HEK293 (cell line): Measurements from ENCODE around the gene DNAH11.

ENCODE experiments used
- CTCF ChIA-PET: fragments of 350-600 bp; formaldehyde crosslinking; extraction: SDS; loops from one replicate; lab custom pipeline; 2021; ENCODE audit warnings: antibody characterized with exemption; lab: Yijun Ruan, JAX
- POLR2A ChIA-PET: fragments of 300-600 bp; formaldehyde crosslinking; extraction: SDS; loops from one replicate; lab custom pipeline; 2020; ENCODE audit warnings: antibody characterized with exemption, inconsistent platforms; lab: Yijun Ruan, JAX
- H3K27ac ChIP-seq: fragments of 200-500 bp; sonication (Bioruptor generic); 2 replicates; pipeline ENCODE4 v1.5.1; 2014; ENCODE audit warnings: low read depth, low read length, control low read depth, inconsistent platforms; ENCODE audit errors: extremely low read depth
- H3K36me3 ChIP-seq, 2 experiments: fragments of 200-500 bp in 1 of 2; sonication (Bioruptor generic) in 1 of 2; 1 replicate in 1 of 2; 2 replicates in 1 of 2; pipeline ENCODE4 v1.5.1; 2014 to 2017; ENCODE audit warnings: inconsistent platforms in 2 of 2, low read length in 2 of 2; ENCODE audit not compliant: control insufficient read depth in 2 of 2, insufficient read depth in 1 of 2
- H3K4me1 ChIP-seq: fragments of 200-500 bp; sonication (Bioruptor generic); 2 replicates; pipeline ENCODE4 v1.5.1; 2014; ENCODE audit warnings: mild to moderate bottlenecking, low read length, inconsistent platforms; ENCODE audit not compliant: control insufficient read depth, insufficient read depth
- H3K4me3 ChIP-seq: 2 replicates; pipeline ENCODE4 v1.5.1; 2011; ENCODE audit warnings: low read depth, mild to moderate bottlenecking, control low read depth, low read length, moderate library complexity
- H3K9me3 ChIP-seq: fragments of 200-500 bp; sonication (Bioruptor generic); 2 replicates; pipeline ENCODE4 v1.5.1; 2014; ENCODE audit warnings: low read depth, low read length, inconsistent platforms; ENCODE audit not compliant: control insufficient read depth, insufficient read depth
- KLF10 ChIP-seq: fragments of 450-650 bp; IDR thresholded peaks from 2 replicates; pipeline ENCODE4 v1.5.1; 2018; ENCODE audit warnings: missing biosample characterization, mild to moderate bottlenecking, missing genetic modification characterization
- PRDM6 ChIP-seq: fragments of 450-650 bp; formaldehyde crosslinking; IDR thresholded peaks from 2 replicates; pipeline ENCODE4 v1.5.1; 2017; ENCODE audit warnings: missing biosample characterization, missing genetic modification characterization
- TCF7L2 ChIP-seq: IDR thresholded peaks from 2 replicates; pipeline ENCODE4 v1.6.1; 2011; ENCODE audit warnings: low read depth, mild to moderate bottlenecking, inconsistent platforms, low read length, moderate library complexity, borderline replicate concordance
- ZBTB20 ChIP-seq: fragments of 450-650 bp; formaldehyde crosslinking; IDR thresholded peaks from 2 replicates; pipeline ENCODE4 v1.5.1; 2016; ENCODE audit warnings: missing biosample characterization, missing genetic modification characterization
- ZNF148 ChIP-seq: fragments of 450-650 bp; formaldehyde crosslinking; IDR thresholded peaks from 2 replicates; pipeline ENCODE4 v1.5.0; 2017; ENCODE audit warnings: missing biosample characterization, missing genetic modification characterization, borderline replicate concordance
- ZNF19 ChIP-seq: fragments of 450-650 bp; formaldehyde crosslinking; IDR thresholded peaks from 2 replicates; pipeline ENCODE4; 2016; ENCODE audit warnings: missing biosample characterization, missing genetic modification characterization, low read depth
- ZNF214 ChIP-seq: fragments of 450-650 bp; formaldehyde crosslinking; IDR thresholded peaks from 2 replicates; pipeline ENCODE4 v1.5.1; 2017; ENCODE audit warnings: missing biosample characterization, mild to moderate bottlenecking, missing genetic modification characterization, borderline replicate concordance
- ZNF248 ChIP-seq: fragments of 450-650 bp; formaldehyde crosslinking; IDR thresholded peaks from 2 replicates; pipeline ENCODE4 v1.5.1; 2017; ENCODE audit warnings: missing biosample characterization, missing genetic modification characterization
- ZNF266 ChIP-seq: fragments of 450-650 bp; formaldehyde crosslinking; IDR thresholded peaks from 2 replicates; pipeline ENCODE4 v1.5.1; 2016; ENCODE audit warnings: missing biosample characterization, missing genetic modification characterization, low read depth
- ZNF404 ChIP-seq: fragments of 450-650 bp; formaldehyde crosslinking; IDR thresholded peaks from 2 replicates; pipeline ENCODE4 v1.5.1; 2017; ENCODE audit warnings: missing biosample characterization, missing genetic modification characterization
- ZNF48 ChIP-seq: fragments of 450-650 bp; formaldehyde crosslinking; IDR thresholded peaks from 2 replicates; pipeline ENCODE4 v1.5.1; 2016; ENCODE audit warnings: missing biosample characterization, missing genetic modification characterization
- ZNF521 ChIP-seq: fragments of 450-650 bp; formaldehyde crosslinking; IDR thresholded peaks from 2 replicates; pipeline ENCODE4 v1.5.1; 2017; ENCODE audit warnings: missing biosample characterization, mild to moderate bottlenecking, missing genetic modification characterization
- ZNF600 ChIP-seq: fragments of 450-650 bp; formaldehyde crosslinking; IDR thresholded peaks from 2 replicates; pipeline ENCODE4 v1.5.1; 2016; ENCODE audit warnings: missing biosample characterization, missing genetic modification characterization
- ZNF610 ChIP-seq: fragments of 450-650 bp; formaldehyde crosslinking; IDR thresholded peaks from 2 replicates; pipeline ENCODE4 v1.5.1; 2016; ENCODE audit warnings: missing biosample characterization, missing genetic modification characterization, borderline replicate concordance
- ZNF623 ChIP-seq: fragments of 450-650 bp; formaldehyde crosslinking; IDR thresholded peaks from 2 replicates; pipeline ENCODE4 v1.5.1; 2016; ENCODE audit warnings: missing biosample characterization, missing genetic modification characterization
- ZNF658 ChIP-seq: fragments of 450-650 bp; formaldehyde crosslinking; IDR thresholded peaks from 2 replicates; pipeline ENCODE4; 2016; ENCODE audit warnings: missing biosample characterization, missing genetic modification characterization
- ZNF704 ChIP-seq: fragments of 450-650 bp; formaldehyde crosslinking; IDR thresholded peaks from 2 replicates; pipeline ENCODE4 v1.5.1; 2016; ENCODE audit warnings: missing biosample characterization, missing genetic modification characterization
- ZNF76 ChIP-seq: fragments of 450-650 bp; formaldehyde crosslinking; IDR thresholded peaks from 2 replicates; pipeline ENCODE4; 2016; ENCODE audit warnings: low read depth, missing biosample characterization, missing genetic modification characterization, borderline replicate concordance
- ZNF791 ChIP-seq: fragments of 450-650 bp; formaldehyde crosslinking; IDR thresholded peaks from 2 replicates; pipeline ENCODE4 v1.5.1; 2016; ENCODE audit warnings: missing biosample characterization, missing genetic modification characterization
- ZNF837 ChIP-seq: fragments of 450-650 bp; formaldehyde crosslinking; IDR thresholded peaks from 2 replicates; pipeline ENCODE4 v1.5.1; 2016; ENCODE audit warnings: missing biosample characterization, missing genetic modification characterization
- TF ChIP-seq, protein P1 (sequence below): fragments of 450-650 bp; formaldehyde crosslinking; IDR thresholded peaks from 2 replicates; pipeline ENCODE4 v1.5.1; 2016; ENCODE audit warnings: missing biosample characterization, missing genetic modification characterization
- TF ChIP-seq, protein P2 (sequence below): fragments of 450-650 bp; formaldehyde crosslinking; IDR thresholded peaks from 2 replicates; pipeline ENCODE4 v1.5.1; 2017; ENCODE audit warnings: missing biosample characterization, missing genetic modification characterization
- TF ChIP-seq, protein P3 (sequence below): fragments of 450-650 bp; formaldehyde crosslinking; IDR thresholded peaks from 2 replicates; pipeline ENCODE4 v1.5.1; 2016; ENCODE audit warnings: missing biosample characterization, missing genetic modification characterization, borderline replicate concordance

Gene DNAH11

DNA sequence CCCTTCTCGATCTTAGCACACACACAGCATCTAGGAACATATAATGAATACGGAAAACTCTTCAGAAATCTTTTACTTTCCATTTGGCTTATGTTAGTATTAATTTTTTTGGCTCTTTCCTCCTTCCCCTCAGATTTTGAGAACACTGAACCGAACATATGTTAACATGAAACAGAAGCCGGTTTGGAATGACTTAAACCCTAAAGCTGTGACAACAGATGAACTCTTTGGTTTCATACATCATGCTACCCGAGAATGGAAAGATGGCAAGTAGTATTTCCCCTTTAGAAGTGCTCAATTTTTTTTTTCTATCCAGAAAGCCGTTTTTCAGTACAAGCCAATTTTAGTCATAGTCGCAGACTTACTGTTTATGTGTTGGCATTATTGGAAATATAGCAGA, 164.7 kb downstream of the DNAH11 start:
- POLR2A ChIA-PET = no interaction called here
- Histone ChIP-seq H3K4me3 (no peak overlapping the region), H3K27ac (no peak overlapping the region), H3K36me3 (no peaks in the 10 kb centered on the region), H3K4me1 (no peaks in the 10 kb centered on the region), H3K9me3 (no peaks in the 10 kb centered on the region)
- CTCF ChIA-PET = interaction anchor here (0.6 to 0.7 kb wide), 2 partner anchors 281 to 1347 kb away, joined by 4 to 5 read pairs; no protein-coding TSS in a partner anchor
- TF ChIP-seq TCF7L2 (no peak), PRDM6 (tag by site-specific recombination) (no peak), ZNF404 (tag by site-specific recombination) (no peak), ZNF266 (tag by site-specific recombination) (no peak), ZNF19 (tag by site-specific recombination) (no peak), KLF10 (tag by site-specific recombination) (no peak), ZNF248 (tag by site-specific recombination) (no peak), ZNF791 (tag by site-specific recombination) (no peak), ZNF600 (tag by site-specific recombination) (no peak), ZNF76 (tag by site-specific recombination) (no peak), ZBTB20 (tag by site-specific recombination) (no peak), ZNF521 (tag by site-specific recombination) (no peak)
- TF ChIP-seq, protein P1, sequence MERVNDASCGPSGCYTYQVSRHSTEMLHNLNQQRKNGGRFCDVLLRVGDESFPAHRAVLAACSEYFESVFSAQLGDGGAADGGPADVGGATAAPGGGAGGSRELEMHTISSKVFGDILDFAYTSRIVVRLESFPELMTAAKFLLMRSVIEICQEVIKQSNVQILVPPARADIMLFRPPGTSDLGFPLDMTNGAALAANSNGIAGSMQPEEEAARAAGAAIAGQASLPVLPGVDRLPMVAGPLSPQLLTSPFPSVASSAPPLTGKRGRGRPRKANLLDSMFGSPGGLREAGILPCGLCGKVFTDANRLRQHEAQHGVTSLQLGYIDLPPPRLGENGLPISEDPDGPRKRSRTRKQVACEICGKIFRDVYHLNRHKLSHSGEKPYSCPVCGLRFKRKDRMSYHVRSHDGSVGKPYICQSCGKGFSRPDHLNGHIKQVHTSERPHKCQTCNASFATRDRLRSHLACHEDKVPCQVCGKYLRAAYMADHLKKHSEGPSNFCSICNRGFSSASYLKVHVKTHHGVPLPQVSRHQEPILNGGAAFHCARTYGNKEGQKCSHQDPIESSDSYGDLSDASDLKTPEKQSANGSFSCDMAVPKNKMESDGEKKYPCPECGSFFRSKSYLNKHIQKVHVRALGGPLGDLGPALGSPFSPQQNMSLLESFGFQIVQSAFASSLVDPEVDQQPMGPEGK (tag by site-specific recombination) = no peak

- H3K4me3 ChIP-seq = no peak overlapping the region
- H3K9me3 ChIP-seq = no peaks in the 10 kb centered on the region
- CTCF ChIA-PET = interaction anchor here (0.7 kb wide), 1 partner anchor 281 kb away, joined by 4 read pairs; no protein-coding TSS in a partner anchor
- POLR2A ChIA-PET = no interaction called here
- H3K27ac ChIP-seq = no peak overlapping the region
- no peaks in the 10 kb centered on the region for H3K36me3 ChIP-seq
- H3K4me1 ChIP-seq = no peaks in the 10 kb centered on the region
- no peak for TF ChIP-seq ZBTB20 (tag by site-specific recombination)
- TF ChIP-seq ZNF214 (tag by site-specific recombination) = no peak
- TF ChIP-seq ZNF658 (tag by site-specific recombination) = no peak
- no peak for TF ChIP-seq ZNF837 (tag by site-specific recombination)
- no peak for TF ChIP-seq ZNF48
- TF ChIP-seq, protein P2, sequence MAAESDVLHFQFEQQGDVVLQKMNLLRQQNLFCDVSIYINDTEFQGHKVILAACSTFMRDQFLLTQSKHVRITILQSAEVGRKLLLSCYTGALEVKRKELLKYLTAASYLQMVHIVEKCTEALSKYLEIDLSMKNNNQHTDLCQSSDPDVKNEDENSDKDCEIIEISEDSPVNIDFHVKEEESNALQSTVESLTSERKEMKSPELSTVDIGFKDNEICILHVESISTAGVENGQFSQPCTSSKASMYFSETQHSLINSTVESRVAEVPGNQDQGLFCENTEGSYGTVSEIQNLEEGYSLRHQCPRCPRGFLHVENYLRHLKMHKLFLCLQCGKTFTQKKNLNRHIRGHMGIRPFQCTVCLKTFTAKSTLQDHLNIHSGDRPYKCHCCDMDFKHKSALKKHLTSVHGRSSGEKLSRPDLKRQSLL (tag by site-specific recombination) = no peak
- TF ChIP-seq, protein P3, sequence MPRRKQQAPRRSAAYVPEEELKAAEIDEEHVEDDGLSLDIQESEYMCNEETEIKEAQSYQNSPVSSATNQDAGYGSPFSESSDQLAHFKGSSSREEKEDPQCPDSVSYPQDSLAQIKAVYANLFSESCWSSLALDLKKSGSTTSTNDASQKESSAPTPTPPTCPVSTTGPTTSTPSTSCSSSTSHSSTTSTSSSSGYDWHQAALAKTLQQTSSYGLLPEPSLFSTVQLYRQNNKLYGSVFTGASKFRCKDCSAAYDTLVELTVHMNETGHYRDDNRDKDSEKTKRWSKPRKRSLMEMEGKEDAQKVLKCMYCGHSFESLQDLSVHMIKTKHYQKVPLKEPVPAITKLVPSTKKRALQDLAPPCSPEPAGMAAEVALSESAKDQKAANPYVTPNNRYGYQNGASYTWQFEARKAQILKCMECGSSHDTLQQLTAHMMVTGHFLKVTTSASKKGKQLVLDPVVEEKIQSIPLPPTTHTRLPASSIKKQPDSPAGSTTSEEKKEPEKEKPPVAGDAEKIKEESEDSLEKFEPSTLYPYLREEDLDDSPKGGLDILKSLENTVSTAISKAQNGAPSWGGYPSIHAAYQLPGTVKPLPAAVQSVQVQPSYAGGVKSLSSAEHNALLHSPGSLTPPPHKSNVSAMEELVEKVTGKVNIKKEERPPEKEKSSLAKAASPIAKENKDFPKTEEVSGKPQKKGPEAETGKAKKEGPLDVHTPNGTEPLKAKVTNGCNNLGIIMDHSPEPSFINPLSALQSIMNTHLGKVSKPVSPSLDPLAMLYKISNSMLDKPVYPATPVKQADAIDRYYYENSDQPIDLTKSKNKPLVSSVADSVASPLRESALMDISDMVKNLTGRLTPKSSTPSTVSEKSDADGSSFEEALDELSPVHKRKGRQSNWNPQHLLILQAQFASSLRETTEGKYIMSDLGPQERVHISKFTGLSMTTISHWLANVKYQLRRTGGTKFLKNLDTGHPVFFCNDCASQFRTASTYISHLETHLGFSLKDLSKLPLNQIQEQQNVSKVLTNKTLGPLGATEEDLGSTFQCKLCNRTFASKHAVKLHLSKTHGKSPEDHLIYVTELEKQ (tag by site-specific recombination) = no peak
- no peak for TF ChIP-seq ZNF623 (tag by site-specific recombination)
- TF ChIP-seq ZNF704 = no peak
- no peak for TF ChIP-seq ZNF148 (tag by site-specific recombination)
- no peak for TF ChIP-seq ZNF791 (tag by site-specific recombination)
- TF ChIP-seq ZNF610 (tag by site-specific recombination) = no peak
Observed at GRCh38 chr7:21708096-21708495, 165.3 kb downstream of the DNAH11 start.
